Measurements from ENCODE around the gene ARL4D.

- no peak for TF ChIP-seq ZFX (IDR thresholded peaks at IDR 0.05)
- TF ChIP-seq CTCF (conservative IDR thresholded peaks at IDR 0.05) = no peak
Measured at GRCh38 chr17:43411749-43412148, 13.0 kb downstream of the ARL4D start.

All from C4-2B (cell line).